Prostate gland (tissue), 2 donors: ENCODE results near the gene DCC.

ENCODE experiments used
- POLR2A ChIP-seq: fragments of 450-650 bp; IDR thresholded peaks from one replicate; pipeline ENCODE4 v1.6.1; 2016; ENCODE audit warnings: antibody characterized with exemption, mild to moderate bottlenecking
- POLR2AphosphoS5 ChIP-seq: sonication (generic); formaldehyde crosslinking; IDR thresholded peaks from one replicate; pipeline ENCODE4 v1.6.1; 2017; ENCODE audit warnings: antibody characterized with exemption
- TF ChIP-seq, protein P1 (sequence below), 4 experiments: fragments of 200-600 bp in 2 of 4; fragments of 450-650 bp in 2 of 4; sonication (generic) in 2 of 4; IDR thresholded peaks; 1 replicate in 3 of 4; 2 replicates in 1 of 4; pipeline ENCODE4 v1.5.1; 2016 to 2019; ENCODE audit warnings: antibody characterized with exemption in 4 of 4, mild to moderate bottlenecking in 2 of 4, moderate library complexity in 2 of 4

DNA sequence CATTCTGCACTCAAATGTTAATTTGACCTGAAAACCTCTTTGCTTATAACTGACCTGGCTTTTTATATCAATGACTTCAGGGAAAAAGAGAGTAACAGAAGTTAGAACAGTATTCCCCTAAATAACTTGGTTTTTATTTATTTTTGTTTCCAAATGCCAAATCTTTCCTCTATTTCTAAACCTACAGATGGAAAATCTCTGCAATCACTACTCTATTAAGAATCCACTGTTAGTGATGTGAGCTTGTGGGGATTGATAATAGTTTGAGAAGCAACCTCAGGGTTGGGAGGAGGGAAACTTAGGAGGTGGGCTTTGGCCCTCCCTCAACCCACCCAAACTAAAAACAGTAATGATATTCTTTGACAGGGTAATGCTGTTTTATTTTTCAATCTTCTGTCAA, 351.8 kb downstream of the DCC start:
- TF ChIP-seq, protein P1, sequence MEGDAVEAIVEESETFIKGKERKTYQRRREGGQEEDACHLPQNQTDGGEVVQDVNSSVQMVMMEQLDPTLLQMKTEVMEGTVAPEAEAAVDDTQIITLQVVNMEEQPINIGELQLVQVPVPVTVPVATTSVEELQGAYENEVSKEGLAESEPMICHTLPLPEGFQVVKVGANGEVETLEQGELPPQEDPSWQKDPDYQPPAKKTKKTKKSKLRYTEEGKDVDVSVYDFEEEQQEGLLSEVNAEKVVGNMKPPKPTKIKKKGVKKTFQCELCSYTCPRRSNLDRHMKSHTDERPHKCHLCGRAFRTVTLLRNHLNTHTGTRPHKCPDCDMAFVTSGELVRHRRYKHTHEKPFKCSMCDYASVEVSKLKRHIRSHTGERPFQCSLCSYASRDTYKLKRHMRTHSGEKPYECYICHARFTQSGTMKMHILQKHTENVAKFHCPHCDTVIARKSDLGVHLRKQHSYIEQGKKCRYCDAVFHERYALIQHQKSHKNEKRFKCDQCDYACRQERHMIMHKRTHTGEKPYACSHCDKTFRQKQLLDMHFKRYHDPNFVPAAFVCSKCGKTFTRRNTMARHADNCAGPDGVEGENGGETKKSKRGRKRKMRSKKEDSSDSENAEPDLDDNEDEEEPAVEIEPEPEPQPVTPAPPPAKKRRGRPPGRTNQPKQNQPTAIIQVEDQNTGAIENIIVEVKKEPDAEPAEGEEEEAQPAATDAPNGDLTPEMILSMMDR (IDR thresholded peaks at IDR 0.05): no peak
- TF ChIP-seq POLR2A (no peak), POLR2AphosphoS5 (no peak)
